ENCODE results near the gene KBTBD12. TPM values are rescaled to one million over a fixed set of nuclear protein-coding genes. Genes with fewer than 3 reads are reported as not detected.

KBTBD12 gene
- polyA plus RNA-seq, 1 of the 3 experiments (the other 2 are of a cell fraction) = not detected

- H3K9me2 ChIP-seq = no peaks in the 10 kb centered on the region
- H4K20me1 ChIP-seq (ENCODE audit: insufficient read depth) = no peaks in the 10 kb centered on the region
- no peak overlapping the region for H2AFZ ChIP-seq (ENCODE audit: low read depth)
- no peak overlapping the region for H3K4me3 ChIP-seq (ENCODE audit: low read depth in 2 of 2, low read length in 1 of 2)
- H3K27ac ChIP-seq (ENCODE audit: low read depth in 2 of 2, low read length in 1 of 2) = no peak overlapping the region; a peak in 1 of 4 replicates
- H3K9me3 ChIP-seq = 0 out of 2 replicates have a peak, but pooled peaks cover 4% of the 10 kb centered on the region
- H3K27me3 ChIP-seq (ENCODE audit: insufficient read depth) = no peaks in the 10 kb centered on the region
- 75% methylated on average over 4 of the region's 4 CpGs for WGBS (ENCODE audit: low lambda C conversion rate)
- peaks cover 0 to 10% of the 10 kb centered on the region in 2 experiments; a peak in 2 of 4 replicates for H3K4me1 ChIP-seq (ENCODE audit: control insufficient read depth in 1 of 2, insufficient read depth in 2 of 2, low read depth in 1 of 2, low read length in 1 of 2)
- H3K9ac ChIP-seq = no peak overlapping the region
- no peak for DNase-seq
- POLR2A ChIA-PET = no interaction called here
- H3K79me2 ChIP-seq (ENCODE audit: insufficient read depth) = no peaks in the 10 kb centered on the region
- no peak overlapping the region for H3K4me2 ChIP-seq
- H3K36me3 ChIP-seq (replicated peaks in 1 of 2; ENCODE audit: control insufficient read depth in 1 of 2, insufficient read depth in 2 of 2, low read length in 1 of 2) = no peaks in the 10 kb centered on the region
- CTCF ChIA-PET = interaction anchor here (0.7 to 11.6 kb wide), 6 partner anchors 11 to 311 kb away, joined by 3 to 141 read pairs (median 22); no protein-coding TSS in a partner anchor
- no peak for TF ChIP-seq ZBTB33 (IDR thresholded peaks at IDR 0.05; ENCODE audit: borderline replicate concordance, low read depth)
- no peak for TF ChIP-seq TAF1 (IDR thresholded peaks at IDR 0.05; ENCODE audit: borderline replicate concordance, low read depth, low read length)
- TF ChIP-seq PBX3 (IDR thresholded peaks at IDR 0.05) = no peak
- no peak for TF ChIP-seq CTCF (IDR thresholded peaks at IDR 0.05)
- TF ChIP-seq SMC3 (IDR thresholded peaks at IDR 0.05; ENCODE audit: low read depth, low read length) = no peak
- no peak for TF ChIP-seq TCF12 (IDR thresholded peaks at IDR 0.05)
- no peak for TF ChIP-seq POLR2AphosphoS5 (IDR thresholded peaks at IDR 0.05; ENCODE audit: low read depth, low read length)
- TF ChIP-seq RAD21 (IDR thresholded peaks at IDR 0.05; ENCODE audit: low read length) = no peak
- no peak for TF ChIP-seq REST (IDR thresholded peaks at IDR 0.05; ENCODE audit: low read depth, low read length)
- no peak for TF ChIP-seq USF2 (IDR thresholded peaks at IDR 0.05; ENCODE audit: borderline replicate concordance, low read depth, low read length)
- TF ChIP-seq USF1 (IDR thresholded peaks at IDR 0.05; ENCODE audit: borderline replicate concordance, low read depth) = no peak
- no peak for TF ChIP-seq GABPA (IDR thresholded peaks at IDR 0.05; ENCODE audit: low read depth)
- TF ChIP-seq NFIC (IDR thresholded peaks at IDR 0.05; ENCODE audit: borderline replicate concordance) = no peak
- no peak for TF ChIP-seq MXI1 (IDR thresholded peaks at IDR 0.05; ENCODE audit: low read depth, low read length)
- TF ChIP-seq MAX (IDR thresholded peaks at IDR 0.05; ENCODE audit: low read depth) = no peak
- H3F3A ChIP-seq (replicated peaks; ENCODE audit: insufficient read depth) = no peaks in the 10 kb centered on the region
These were observed 46.9 kb downstream of the KBTBD12 start for GRCh38 chr3:127961963-127962362.
